Activated naive CD8-positive, alpha-beta T cell treated with anti-CD3 and anti-CD28 coated beads, Interleukin-2, amount 10 ng/mL, durations not matched to agents 7 days and 5 days (primary cell): Measurements from ENCODE around the gene TBL1Y. TPM values are rescaled to one million over a fixed set of nuclear protein-coding genes. Genes with fewer than 3 reads are reported as not detected.
"Not testable (repeated sequence)": the region's sequence is repeated elsewhere in the genome, so short reads cannot be mapped to it uniquely, and the experiment has no call there.

Experiments
- ATAC-seq: fragments of 150-1000 bp; cut with Tn5 transposase; one replicate; pipeline ENCODE4 v1.10.0; 2021; ENCODE audit warnings: low read depth, moderate library complexity
- POLR2A ChIA-PET: fragments of 350-600 bp; sonication (Branson Sonifier 250); formaldehyde crosslinking; loops from one replicate; lab custom pipeline; 2021; ENCODE audit warnings: antibody characterized with exemption; lab: Charles Lee
- DNase-seq: peaks from one replicate; pipeline ENCODE4 v3.0.0; 2021
- H3K27ac Mint-ChIP-seq: one replicate; pipeline ENCODE4 v1.8.0; 2022; ENCODE audit warnings: mild to moderate bottlenecking, mixed read lengths
- H3K27me3 Mint-ChIP-seq: one replicate; pipeline ENCODE4 v1.8.0; 2022; ENCODE audit warnings: mild to moderate bottlenecking, moderate library complexity, mixed read lengths
- H3K36me3 Mint-ChIP-seq: one replicate; pipeline ENCODE4 v1.8.0; 2021; ENCODE audit warnings: mild to moderate bottlenecking, mixed read lengths
- H3K4me1 Mint-ChIP-seq: one replicate; pipeline ENCODE4 v1.8.0; 2021; ENCODE audit warnings: mixed read lengths
- H3K4me3 Mint-ChIP-seq: one replicate; pipeline ENCODE4 v1.8.0; 2022; ENCODE audit warnings: mild to moderate bottlenecking, moderate library complexity, mixed read lengths
- H3K9me3 Mint-ChIP-seq: one replicate; pipeline ENCODE4 v1.8.0; 2021; ENCODE audit warnings: mixed read lengths
- total RNA-seq, 2 experiments: library from RNA; stranded (reverse); gene quantifications; one replicate each; pipeline ENCODE4 v1.2.3, GENCODE V29; 2021

Gene TBL1Y
- total RNA-seq, 2 experiments from 2014 or later: 0.17 to 0.26 TPM

DNA sequence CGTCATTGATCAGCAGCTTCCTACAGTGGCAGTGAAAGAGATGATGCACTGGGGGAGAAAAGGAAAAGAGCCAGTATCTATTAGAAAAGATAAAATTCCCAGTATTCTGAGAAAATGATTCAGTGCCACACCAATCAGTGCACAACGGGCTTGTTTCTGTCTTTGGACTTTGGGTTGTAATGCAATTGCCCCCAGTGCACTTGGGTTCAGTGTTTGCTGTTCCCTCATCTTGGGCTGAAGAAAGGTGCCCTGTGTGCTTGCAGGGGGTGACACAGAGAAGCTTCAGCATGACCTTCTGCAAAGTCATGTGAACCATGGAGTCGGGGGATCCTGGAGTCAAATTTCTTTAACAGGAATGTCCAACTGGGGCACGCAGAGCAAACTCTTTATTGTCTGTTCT is 131.5 kb downstream of the TBL1Y start:
- POLR2A ChIA-PET: no interaction called here
- H3K27ac Mint-ChIP-seq: no peak overlapping the region
- no peaks in the 10 kb centered on the region for H3K27me3 Mint-ChIP-seq
- no peaks in the 10 kb centered on the region for H3K9me3 Mint-ChIP-seq
- no peak overlapping the region for H3K4me3 Mint-ChIP-seq
- DNase-seq (no peak), ATAC-seq (no peak)
- H3K4me1 Mint-ChIP-seq: no peaks in the 10 kb centered on the region
- H3K36me3 Mint-ChIP-seq: no peaks in the 10 kb centered on the region

GRCh38 chrY:7052461-7052860 is 142.0 kb downstream of the TBL1Y start:
- H3K4me1 Mint-ChIP-seq, H3K27ac Mint-ChIP-seq, ATAC-seq, H3K4me3 Mint-ChIP-seq, H3K27me3 Mint-ChIP-seq, POLR2A ChIA-PET, H3K9me3 Mint-ChIP-seq, DNase-seq, H3K36me3 Mint-ChIP-seq: not testable (repeated sequence)

- no peak for DNase-seq
- H3K27me3 Mint-ChIP-seq: no peaks in the 10 kb centered on the region
- H3K4me3 Mint-ChIP-seq: no peak overlapping the region
- H3K36me3 Mint-ChIP-seq: no peaks in the 10 kb centered on the region
- H3K27ac Mint-ChIP-seq: no peak overlapping the region
- ATAC-seq: no peak
- H3K9me3 Mint-ChIP-seq: no peaks in the 10 kb centered on the region
- H3K4me1 Mint-ChIP-seq: no peaks in the 10 kb centered on the region
- POLR2A ChIA-PET: no interaction called here
These were observed 146.4 kb downstream of the TBL1Y start for GRCh38 chrY:7056886-7057285.

DNA sequence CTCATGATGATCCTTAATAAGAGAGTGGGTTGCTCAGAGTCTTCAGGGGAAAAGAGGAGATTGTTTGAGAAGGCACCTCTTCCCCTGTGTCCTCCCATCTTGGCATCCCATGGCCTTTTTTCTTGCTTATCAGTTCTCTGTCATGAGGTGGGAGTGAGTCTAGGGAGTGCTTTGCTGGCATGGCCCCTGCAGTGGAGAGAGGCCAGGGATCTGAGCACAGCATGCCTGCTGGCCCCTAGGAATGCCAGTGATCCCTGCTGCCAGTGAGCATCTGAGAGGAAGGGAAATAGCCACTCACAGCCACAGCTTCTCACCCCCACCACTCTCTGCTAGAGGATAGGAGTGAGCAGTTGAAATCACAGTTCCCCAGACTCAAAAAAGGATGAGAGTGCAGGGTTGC is 168.2 kb downstream of the TBL1Y start:
- DNase-seq: no peak
- no peaks in the 10 kb centered on the region for H3K4me1 Mint-ChIP-seq
- no peak for ATAC-seq
- no peak overlapping the region for H3K27ac Mint-ChIP-seq
- no peaks in the 10 kb centered on the region for H3K36me3 Mint-ChIP-seq
- no peak overlapping the region for H3K4me3 Mint-ChIP-seq
- H3K9me3 Mint-ChIP-seq: no peaks in the 10 kb centered on the region
- no peaks in the 10 kb centered on the region for H3K27me3 Mint-ChIP-seq
- POLR2A ChIA-PET: no interaction called here

GRCh38 chrY:7080548-7080947 is 170.1 kb downstream of the TBL1Y start:
- ATAC-seq, H3K9me3 Mint-ChIP-seq, H3K36me3 Mint-ChIP-seq, DNase-seq, H3K27me3 Mint-ChIP-seq, H3K4me1 Mint-ChIP-seq, POLR2A ChIA-PET, H3K27ac Mint-ChIP-seq, H3K4me3 Mint-ChIP-seq: not testable (repeated sequence)

GRCh38 chrY:7085606-7086005 is 175.1 kb downstream of the TBL1Y start:
- no peaks in the 10 kb centered on the region for H3K27me3 Mint-ChIP-seq
- H3K4me3 Mint-ChIP-seq: peak overlapping the region; percentile 15
- peaks cover 19% of the 10 kb centered on the region for H3K4me1 Mint-ChIP-seq
- ATAC-seq (peak; percentile 88), DNase-seq (peak; percentile 83)
- POLR2A ChIA-PET: no interaction called here
- peak overlapping the region; percentile 78 for H3K27ac Mint-ChIP-seq
- no peaks in the 10 kb centered on the region for H3K9me3 Mint-ChIP-seq
- no peaks in the 10 kb centered on the region for H3K36me3 Mint-ChIP-seq

- H3K4me3 Mint-ChIP-seq: no peak overlapping the region
- H3K9me3 Mint-ChIP-seq: no peaks in the 10 kb centered on the region
- no peak for ATAC-seq
- no peak for DNase-seq
- H3K27ac Mint-ChIP-seq: no peak overlapping the region
- POLR2A ChIA-PET: no interaction called here
- H3K4me1 Mint-ChIP-seq: peaks cover 9% of the 10 kb centered on the region
- no peaks in the 10 kb centered on the region for H3K36me3 Mint-ChIP-seq
- no peaks in the 10 kb centered on the region for H3K27me3 Mint-ChIP-seq
These were observed 182.3 kb downstream of the TBL1Y start for GRCh38 chrY:7092836-7093235.

- no peaks in the 10 kb centered on the region for H3K27me3 Mint-ChIP-seq
- H3K4me3 Mint-ChIP-seq: no peak overlapping the region
- DNase-seq: no peak
- no peak for ATAC-seq
- no peak overlapping the region for H3K27ac Mint-ChIP-seq
- POLR2A ChIA-PET: no interaction called here
- H3K9me3 Mint-ChIP-seq: no peaks in the 10 kb centered on the region
- no peaks in the 10 kb centered on the region for H3K36me3 Mint-ChIP-seq
- H3K4me1 Mint-ChIP-seq: peaks cover 2% of the 10 kb centered on the region
These were observed 183.9 kb downstream of the TBL1Y start for GRCh38 chrY:7094365-7094764.

- H3K36me3 Mint-ChIP-seq: no peaks in the 10 kb centered on the region
- POLR2A ChIA-PET: no interaction called here
- no peak overlapping the region for H3K4me3 Mint-ChIP-seq
- H3K27me3 Mint-ChIP-seq: no peaks in the 10 kb centered on the region
- DNase-seq (no peak), ATAC-seq (no peak)
- peaks cover 2% of the 10 kb centered on the region for H3K4me1 Mint-ChIP-seq
- no peaks in the 10 kb centered on the region for H3K9me3 Mint-ChIP-seq
- H3K27ac Mint-ChIP-seq: no peak overlapping the region
These were observed 186.5 kb downstream of the TBL1Y start for GRCh38 chrY:7097021-7097420.

DNA sequence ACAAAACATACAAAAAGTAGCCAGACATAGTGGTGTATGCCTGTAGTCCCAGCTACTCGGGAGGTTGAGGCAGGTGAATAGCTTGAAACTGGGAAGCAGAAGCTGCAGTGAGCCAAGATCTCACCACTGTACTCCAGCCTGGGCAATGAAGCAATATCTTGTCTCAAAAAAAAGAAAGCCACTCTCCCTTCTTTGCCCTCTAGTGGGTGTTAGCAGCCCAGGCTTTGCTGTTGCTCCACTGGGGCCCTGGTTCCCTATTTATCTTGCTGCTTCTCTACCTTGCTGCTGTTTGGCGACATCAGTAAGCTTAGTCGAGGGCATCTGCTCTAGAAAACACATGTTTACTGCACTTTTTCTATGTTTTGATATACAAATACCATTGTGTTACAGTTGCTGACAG is 189.2 kb downstream of the TBL1Y start:
- peaks cover 4% of the 10 kb centered on the region for H3K4me1 Mint-ChIP-seq
- H3K9me3 Mint-ChIP-seq: no peaks in the 10 kb centered on the region
- DNase-seq: no peak
- H3K36me3 Mint-ChIP-seq: no peaks in the 10 kb centered on the region
- H3K4me3 Mint-ChIP-seq: no peak overlapping the region
- no peak overlapping the region for H3K27ac Mint-ChIP-seq
- ATAC-seq: peak; percentile 56
- POLR2A ChIA-PET: no interaction called here
- no peaks in the 10 kb centered on the region for H3K27me3 Mint-ChIP-seq

GRCh38 chrY:7102680-7103079 is 192.2 kb downstream of the TBL1Y start:
- no peak for ATAC-seq
- Mint-ChIP-seq H3K27me3 (no peaks in the 10 kb centered on the region), H3K27ac (no peak overlapping the region), H3K4me3 (no peak overlapping the region), H3K36me3 (no peaks in the 10 kb centered on the region), H3K9me3 (no peaks in the 10 kb centered on the region), H3K4me1 (peaks cover 19% of the 10 kb centered on the region)
- POLR2A ChIA-PET: no interaction called here
- no peak for DNase-seq

- DNase-seq (no peak), ATAC-seq (no peak)
- Mint-ChIP-seq H3K36me3 (peaks cover 3% of the 10 kb centered on the region), H3K4me3 (no peak overlapping the region), H3K27me3 (no peaks in the 10 kb centered on the region), H3K4me1 (peaks cover 21% of the 10 kb centered on the region), H3K9me3 (no peaks in the 10 kb centered on the region), H3K27ac (peak overlapping the region; percentile 54)
- POLR2A ChIA-PET: no interaction called here
These were observed 196.7 kb downstream of the TBL1Y start for GRCh38 chrY:7107179-7107578.

DNA sequence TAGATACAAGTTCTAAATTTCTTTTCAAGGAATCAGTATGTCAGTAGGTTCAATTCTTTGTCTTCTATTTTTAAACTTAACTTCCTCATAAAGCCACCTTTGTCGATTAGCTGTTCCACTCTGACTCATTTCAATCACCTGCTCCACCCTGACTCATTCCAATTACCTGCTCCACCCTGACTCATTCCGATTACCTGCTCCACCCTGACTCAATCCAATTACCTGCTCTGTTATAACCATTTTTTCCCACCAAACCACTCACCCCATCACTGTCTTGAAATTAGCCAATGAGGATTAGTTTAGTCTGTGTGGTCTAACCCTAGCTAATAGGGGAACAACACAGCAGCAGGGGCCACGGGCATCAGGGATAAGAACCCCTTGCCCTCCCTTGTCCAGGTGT is 199.6 kb downstream of the TBL1Y start:
- ATAC-seq (no peak), DNase-seq (no peak)
- Mint-ChIP-seq H3K27me3 (no peaks in the 10 kb centered on the region), H3K27ac (peak overlapping the region; percentile 28), H3K36me3 (peaks cover 3% of the 10 kb centered on the region), H3K9me3 (no peaks in the 10 kb centered on the region), H3K4me3 (no peak overlapping the region), H3K4me1 (peaks cover 19% of the 10 kb centered on the region)
- POLR2A ChIA-PET: no interaction called here

DNA sequence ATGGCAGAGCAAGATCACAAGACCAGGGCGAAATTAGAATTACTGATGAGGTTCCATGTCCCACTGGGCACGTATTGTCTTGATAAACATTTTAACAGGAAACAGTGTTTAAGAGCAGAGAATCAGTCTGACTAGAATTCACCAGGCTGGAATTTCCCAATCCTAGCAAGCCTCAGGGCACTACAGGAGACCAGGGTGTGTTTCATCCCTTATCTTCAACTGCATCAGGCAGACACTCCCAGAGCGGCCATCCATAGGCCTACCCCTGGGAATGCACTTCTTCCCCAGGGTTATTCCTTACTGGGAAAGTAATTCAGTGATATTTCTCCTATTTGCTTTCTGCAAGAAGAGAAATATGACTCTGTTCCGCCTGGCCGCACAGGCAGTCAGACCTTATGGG is 205.4 kb downstream of the TBL1Y start:
- ATAC-seq (no peak), DNase-seq (no peak)
- peaks cover 3% of the 10 kb centered on the region for H3K4me1 Mint-ChIP-seq
- POLR2A ChIA-PET: no interaction called here
- no peaks in the 10 kb centered on the region for H3K9me3 Mint-ChIP-seq
- no peaks in the 10 kb centered on the region for H3K27me3 Mint-ChIP-seq
- H3K4me3 Mint-ChIP-seq: no peak overlapping the region
- H3K36me3 Mint-ChIP-seq: no peaks in the 10 kb centered on the region
- H3K27ac Mint-ChIP-seq: no peak overlapping the region

DNA sequence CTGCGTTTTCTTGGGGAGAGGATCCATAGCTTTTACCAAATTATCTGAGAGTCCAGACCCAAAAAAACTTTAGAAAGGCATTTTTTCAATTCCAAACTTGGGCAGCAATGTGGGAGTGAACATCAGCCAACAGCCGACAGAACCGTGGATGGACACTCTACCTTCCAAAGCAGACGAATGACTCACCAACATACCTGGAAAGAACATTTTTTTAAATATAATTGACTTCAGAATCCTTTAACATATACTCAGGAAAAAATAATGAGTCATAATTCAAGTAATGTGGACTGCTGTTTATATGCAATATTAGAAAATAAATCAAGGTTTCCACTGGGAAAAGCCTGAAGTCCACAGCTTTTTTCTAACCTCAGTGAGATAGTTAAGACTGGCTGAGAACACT is 211.7 kb downstream of the TBL1Y start:
- Mint-ChIP-seq H3K9me3 (no peaks in the 10 kb centered on the region), H3K36me3 (no peaks in the 10 kb centered on the region), H3K27ac (no peak overlapping the region), H3K4me1 (peaks cover 3% of the 10 kb centered on the region), H3K27me3 (no peaks in the 10 kb centered on the region), H3K4me3 (no peak overlapping the region)
- POLR2A ChIA-PET: no interaction called here
- no peak for ATAC-seq
- no peak for DNase-seq
